Transverse colon (tissue), 4 donors: ENCODE results near the gene DLK2. TPM values are rescaled to one million over a fixed set of nuclear protein-coding genes. Genes with fewer than 3 reads are reported as not detected.

Source experiments
- DNase-seq: peaks from one replicate; pipeline ENCODE4 v3.0.0-alpha.2; 2019
- H3K27ac ChIP-seq, 4 donors: fragments of 200-600 bp; sonication (generic); 2 replicates each; pipeline ENCODE4 v1.5.1; 2016 to 2018; ENCODE audit warnings: inconsistent platforms in 4 of 4
- H3K27me3 ChIP-seq: fragments of 200-600 bp; sonication (generic); 2 replicates; pipeline ENCODE4 v1.5.1; 2017; ENCODE audit warnings: inconsistent platforms
- H3K36me3 ChIP-seq, 4 donors: fragments of 200-600 bp; sonication (generic); 2 replicates each; pipeline ENCODE4 v1.5.1; 2017 to 2019; ENCODE audit warnings: inconsistent platforms in 4 of 4
- H3K4me1 ChIP-seq, 4 donors: fragments of 200-600 bp; sonication (generic); 2 replicates each; pipeline ENCODE4 v1.5.1; 2017 to 2020; ENCODE audit warnings: inconsistent platforms in 4 of 4
- H3K4me3 ChIP-seq, 4 donors: fragments of 200-600 bp; sonication (generic); 1 replicate in 1 of 4; 2 replicates in 3 of 4; pipeline versions ENCODE4 v1.5.1 to v1.6.1; 2017 to 2019; ENCODE audit warnings: inconsistent platforms in 4 of 4
- H3K9me3 ChIP-seq, 2 donors: fragments of 200-600 bp; sonication (generic); 2 replicates each; pipeline ENCODE4 v1.5.1; 2017 to 2019; ENCODE audit warnings: inconsistent platforms in 2 of 2
- EP300 ChIP-seq: sonication (generic); formaldehyde crosslinking; IDR thresholded peaks from one replicate; pipeline ENCODE4 v1.6.1; 2017; ENCODE audit warnings: antibody characterized with exemption, low read depth
- POLR2A ChIP-seq: fragments of 450-650 bp; IDR thresholded peaks from one replicate; pipeline ENCODE4 v1.6.1; 2016; ENCODE audit warnings: antibody characterized with exemption, mild to moderate bottlenecking, moderate library complexity
- POLR2AphosphoS5 ChIP-seq, 3 donors: sonication (generic); formaldehyde crosslinking; IDR thresholded peaks; one replicate each; pipeline ENCODE4 v1.6.1; 2016; ENCODE audit warnings: antibody characterized with exemption in 3 of 3
- WGBS, 2 donors: methylation state at CpG; one replicate each; pipeline ENCODE4 v1.1.5; 2018; ENCODE audit warnings: low coverage in 1 of 2; 5-methylcytosine and 5-hydroxymethylcytosine counted together
- in situ Hi-C, 4 donors: fragments of 200-750 bp; cut with MboI; loops; one replicate each; pipeline versions ENCODE4 v1.15.0 to v1.15.1; 2017; ENCODE audit warnings: low sequenced_read_pairs in 3 of 4, low pct_ligation_motif_present in 1 of 4, low pct_unique_long_range_greater_than_20kb in 1 of 4
- intact Hi-C: fragments of 100-400 bp; cut with DNase I; formaldehyde crosslinking; loops from one replicate; pipeline ENCODE4 v1.15.1; 2023; ENCODE audit warnings: low total_unique reads
- total RNA-seq, 4 donors: library from RNA; depleted of rRNA; stranded (reverse); fragments of >200 nt; gene quantifications; one replicate each; pipeline ENCODE4 v1.1.0, GENCODE V29; 2016
- TF ChIP-seq, protein P1 (sequence below), 5 experiments: fragments of 200-600 bp in 3 of 5; fragments of 450-650 bp in 2 of 5; sonication (generic) in 3 of 5; IDR thresholded peaks; 1 replicate in 2 of 5; 2 replicates in 3 of 5; pipeline ENCODE4 v1.5.1; 2016 to 2017; ENCODE audit warnings: antibody characterized with exemption in 5 of 5, inconsistent platforms in 3 of 5, mild to moderate bottlenecking in 2 of 5, moderate library complexity in 1 of 5

The DLK2 gene
- total RNA-seq, 4 donors from 2014 or later, result 0.95 to 1.1 TPM; not detected in 2

- peaks cover 9 to 19% (median 15%) of the 10 kb centered on the region in 4 donors for H3K4me1 ChIP-seq
- no peak overlapping the region for H3K4me3 ChIP-seq
- TF ChIP-seq POLR2A, result no peak
- no peak for TF ChIP-seq POLR2AphosphoS5 (IDR thresholded peaks at IDR 0.05)
- no peak for TF ChIP-seq EP300
- TF ChIP-seq, protein P1, sequence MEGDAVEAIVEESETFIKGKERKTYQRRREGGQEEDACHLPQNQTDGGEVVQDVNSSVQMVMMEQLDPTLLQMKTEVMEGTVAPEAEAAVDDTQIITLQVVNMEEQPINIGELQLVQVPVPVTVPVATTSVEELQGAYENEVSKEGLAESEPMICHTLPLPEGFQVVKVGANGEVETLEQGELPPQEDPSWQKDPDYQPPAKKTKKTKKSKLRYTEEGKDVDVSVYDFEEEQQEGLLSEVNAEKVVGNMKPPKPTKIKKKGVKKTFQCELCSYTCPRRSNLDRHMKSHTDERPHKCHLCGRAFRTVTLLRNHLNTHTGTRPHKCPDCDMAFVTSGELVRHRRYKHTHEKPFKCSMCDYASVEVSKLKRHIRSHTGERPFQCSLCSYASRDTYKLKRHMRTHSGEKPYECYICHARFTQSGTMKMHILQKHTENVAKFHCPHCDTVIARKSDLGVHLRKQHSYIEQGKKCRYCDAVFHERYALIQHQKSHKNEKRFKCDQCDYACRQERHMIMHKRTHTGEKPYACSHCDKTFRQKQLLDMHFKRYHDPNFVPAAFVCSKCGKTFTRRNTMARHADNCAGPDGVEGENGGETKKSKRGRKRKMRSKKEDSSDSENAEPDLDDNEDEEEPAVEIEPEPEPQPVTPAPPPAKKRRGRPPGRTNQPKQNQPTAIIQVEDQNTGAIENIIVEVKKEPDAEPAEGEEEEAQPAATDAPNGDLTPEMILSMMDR (IDR thresholded peaks at IDR 0.05), result no peak
- intact Hi-C loops, result no loop called here
- H3K27ac ChIP-seq, result no peak overlapping the region
- WGBS, 2 donors, result 93% methylated on average over 3 to 4 of the region's 4 CpGs
- H3K36me3 ChIP-seq, result peaks cover 0 to 13% (median 2%) of the 10 kb centered on the region in 4 donors
- no peaks in the 10 kb centered on the region for H3K9me3 ChIP-seq
- in situ Hi-C loops, result no loop called here
- DNase-seq, result no peak
- H3K27me3 ChIP-seq, result no peaks in the 10 kb centered on the region
Measured at GRCh38 chr6:43434943-43435342, 20.4 kb downstream of the DLK2 start.

DNA sequence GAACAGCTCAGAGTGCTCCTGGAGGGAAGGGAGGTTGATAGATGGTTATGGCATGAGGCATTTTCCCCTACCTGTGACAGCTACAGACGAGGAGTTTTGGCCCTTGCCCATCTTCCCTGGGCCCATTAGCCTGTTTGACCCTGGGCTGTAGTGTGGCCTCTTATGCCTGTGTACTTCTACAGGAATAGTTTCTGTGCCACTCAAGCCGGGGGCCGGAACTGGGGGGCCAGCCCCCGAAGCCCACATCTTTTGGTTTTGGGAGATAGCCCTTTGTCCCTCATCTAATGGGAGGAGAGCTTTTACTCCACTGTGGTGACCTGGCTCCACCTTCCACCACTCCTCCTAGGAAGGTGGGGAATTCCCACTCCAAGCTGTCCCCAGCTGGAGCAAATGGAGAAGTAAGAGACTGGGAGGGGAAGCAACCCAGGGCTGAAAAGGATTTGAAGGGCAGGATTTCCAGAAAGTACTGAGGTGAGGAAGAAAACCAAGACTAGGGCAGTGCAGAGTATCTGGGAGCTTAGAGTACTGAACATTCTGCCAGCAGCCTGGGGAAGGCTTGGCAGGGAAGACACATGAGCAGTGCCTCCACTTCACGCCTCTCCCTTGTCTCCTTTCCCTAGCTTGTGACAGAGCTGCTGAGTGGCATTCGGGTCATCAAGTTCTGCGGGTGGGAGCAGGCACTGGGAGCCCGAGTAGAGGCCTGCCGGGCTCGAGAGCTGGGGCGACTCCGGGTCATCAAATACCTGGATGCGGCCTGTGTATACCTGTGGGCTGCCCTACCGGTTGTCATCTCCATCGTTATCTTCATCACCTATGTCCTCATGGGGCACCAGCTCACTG is 21.1 kb downstream of the DLK2 start:
- Histone ChIP-seq H3K27ac (no peak overlapping the region), H3K36me3 (peaks cover 0 to 13% (median 2%) of the 10 kb centered on the region in 4 donors), H3K4me1 (peaks cover 9 to 24% (median 17%) of the 10 kb centered on the region in 4 donors), H3K4me3 (no peak overlapping the region), H3K9me3 (no peaks in the 10 kb centered on the region), H3K27me3 (no peaks in the 10 kb centered on the region)
- no peak for TF ChIP-seq POLR2A
- TF ChIP-seq, protein P1 (IDR thresholded peaks at IDR 0.05), result no peak
- no peak for TF ChIP-seq POLR2AphosphoS5 (IDR thresholded peaks at IDR 0.05)
- no peak for TF ChIP-seq EP300
- intact Hi-C loops, result no loop called here
- WGBS, 2 donors, result 86 to 100% methylated on average over 5 to 15 of the region's 15 CpGs
- in situ Hi-C loops, result no loop called here
- no peak for DNase-seq

- in situ Hi-C loops (no loop called here), intact Hi-C loops (no loop called here)
- H3K27me3 ChIP-seq, result no peaks in the 10 kb centered on the region
- TF ChIP-seq EP300, result no peak
- H3K36me3 ChIP-seq, result peaks cover 0 to 13% (median 0%) of the 10 kb centered on the region in 4 donors
- peaks cover 16 to 34% (median 26%) of the 10 kb centered on the region in 4 donors for H3K4me1 ChIP-seq
- H3K27ac ChIP-seq, result no peak overlapping the region
- H3K4me3 ChIP-seq, result no peak overlapping the region
- no peaks in the 10 kb centered on the region for H3K9me3 ChIP-seq
- no peak for DNase-seq
- WGBS, 2 donors, result 84% methylated on average over 8 of the region's 8 CpGs; no CpG with 5 or more reads in 1 of the 2 donors
Measured at GRCh38 chr6:43433148-43433547, 22.2 kb downstream of the DLK2 start.

GRCh38 chr6:43432009-43432945 is 23.1 kb downstream of the DLK2 start:
- H3K36me3 ChIP-seq, result peaks cover 0 to 13% (median 0%) of the 10 kb centered on the region in 4 donors
- H3K4me3 ChIP-seq, result no peak overlapping the region
- DNase-seq, result no peak
- H3K27me3 ChIP-seq, result no peaks in the 10 kb centered on the region
- intact Hi-C loops (no loop called here), in situ Hi-C loops (no loop called here)
- H3K4me1 ChIP-seq, result peaks cover 16 to 32% (median 27%) of the 10 kb centered on the region in 4 donors
- no peaks in the 10 kb centered on the region for H3K9me3 ChIP-seq
- WGBS, 2 donors, result 67 to 95% methylated on average over 1 to 19 of the region's 19 CpGs
- H3K27ac ChIP-seq, result no peak overlapping the region
- TF ChIP-seq POLR2AphosphoS5 (IDR thresholded peaks at IDR 0.05) (no peak), POLR2A (no peak), EP300 (no peak)
- TF ChIP-seq, protein P1 (IDR thresholded peaks at IDR 0.05), result no peak
